ENCODE results near the gene MAGEF1.

Gene MAGEF1

DNA sequence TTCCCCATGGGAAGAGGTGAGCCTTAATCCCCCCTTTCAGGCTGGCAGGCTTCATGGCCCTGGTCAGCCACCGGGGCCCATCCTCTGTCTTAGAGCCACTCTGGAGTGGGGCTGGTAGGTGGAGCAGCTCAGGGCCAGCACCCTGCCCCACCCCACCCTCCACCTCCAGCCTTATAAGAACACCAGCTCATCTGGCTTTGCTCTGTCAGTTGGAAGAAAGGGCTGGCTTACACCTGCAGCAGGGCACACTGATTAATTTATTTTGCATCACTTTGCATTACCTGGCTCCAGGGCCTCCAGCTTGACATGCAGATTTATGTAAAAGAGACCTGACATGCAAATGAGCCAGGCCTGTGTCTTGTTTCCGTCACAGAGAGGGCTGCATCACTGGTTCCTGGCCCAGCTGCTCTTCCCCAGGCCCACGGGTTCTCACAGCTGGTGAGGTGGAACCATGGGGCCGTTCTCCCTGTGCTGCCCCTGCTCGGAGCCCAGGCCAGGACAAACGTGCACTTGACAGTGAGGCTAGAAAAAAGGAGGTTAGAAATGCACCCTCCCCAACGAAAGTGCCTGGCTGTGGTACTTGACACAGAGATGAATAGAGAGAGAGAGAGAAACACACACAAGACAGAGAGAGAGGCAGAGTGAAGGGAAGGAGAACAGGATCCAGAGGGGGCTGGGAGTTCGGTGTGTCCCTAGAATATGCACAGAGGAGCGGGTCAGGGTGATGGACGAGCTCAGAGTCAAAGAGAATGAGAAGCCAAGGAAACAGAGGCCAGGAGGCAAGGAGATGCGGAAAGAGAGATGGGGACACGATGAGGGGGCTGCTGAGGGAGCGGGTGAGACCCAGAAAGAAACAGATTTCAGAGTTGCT is 44.5 kb upstream of the MAGEF1 start:
- TF ChIP-seq, protein P1, sequence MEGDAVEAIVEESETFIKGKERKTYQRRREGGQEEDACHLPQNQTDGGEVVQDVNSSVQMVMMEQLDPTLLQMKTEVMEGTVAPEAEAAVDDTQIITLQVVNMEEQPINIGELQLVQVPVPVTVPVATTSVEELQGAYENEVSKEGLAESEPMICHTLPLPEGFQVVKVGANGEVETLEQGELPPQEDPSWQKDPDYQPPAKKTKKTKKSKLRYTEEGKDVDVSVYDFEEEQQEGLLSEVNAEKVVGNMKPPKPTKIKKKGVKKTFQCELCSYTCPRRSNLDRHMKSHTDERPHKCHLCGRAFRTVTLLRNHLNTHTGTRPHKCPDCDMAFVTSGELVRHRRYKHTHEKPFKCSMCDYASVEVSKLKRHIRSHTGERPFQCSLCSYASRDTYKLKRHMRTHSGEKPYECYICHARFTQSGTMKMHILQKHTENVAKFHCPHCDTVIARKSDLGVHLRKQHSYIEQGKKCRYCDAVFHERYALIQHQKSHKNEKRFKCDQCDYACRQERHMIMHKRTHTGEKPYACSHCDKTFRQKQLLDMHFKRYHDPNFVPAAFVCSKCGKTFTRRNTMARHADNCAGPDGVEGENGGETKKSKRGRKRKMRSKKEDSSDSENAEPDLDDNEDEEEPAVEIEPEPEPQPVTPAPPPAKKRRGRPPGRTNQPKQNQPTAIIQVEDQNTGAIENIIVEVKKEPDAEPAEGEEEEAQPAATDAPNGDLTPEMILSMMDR (IDR thresholded peaks at IDR 0.05): no peak

DNA sequence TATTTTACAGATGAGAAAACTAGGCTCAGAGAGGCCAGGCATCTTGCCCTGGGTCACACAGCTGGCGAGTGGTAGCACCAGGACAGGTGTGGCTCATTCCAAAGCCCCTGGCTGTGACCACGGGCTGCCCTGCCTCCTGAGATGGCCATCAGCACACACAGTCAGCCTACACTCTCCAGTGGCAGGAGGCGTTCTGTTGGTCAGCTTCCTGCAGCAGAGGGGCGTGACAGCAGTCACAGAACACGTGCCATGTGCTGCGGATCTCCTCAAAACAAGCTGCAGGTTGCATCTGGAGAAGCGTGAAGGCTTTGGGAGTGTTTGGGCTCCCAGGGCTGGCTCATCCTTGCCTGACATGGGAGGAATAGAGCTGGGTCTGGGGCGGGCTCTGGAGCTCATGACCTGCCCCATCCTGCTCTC is 43.5 kb upstream of the MAGEF1 start:
- TF ChIP-seq, protein P1 (IDR thresholded peaks at IDR 0.05): no peak

DNA sequence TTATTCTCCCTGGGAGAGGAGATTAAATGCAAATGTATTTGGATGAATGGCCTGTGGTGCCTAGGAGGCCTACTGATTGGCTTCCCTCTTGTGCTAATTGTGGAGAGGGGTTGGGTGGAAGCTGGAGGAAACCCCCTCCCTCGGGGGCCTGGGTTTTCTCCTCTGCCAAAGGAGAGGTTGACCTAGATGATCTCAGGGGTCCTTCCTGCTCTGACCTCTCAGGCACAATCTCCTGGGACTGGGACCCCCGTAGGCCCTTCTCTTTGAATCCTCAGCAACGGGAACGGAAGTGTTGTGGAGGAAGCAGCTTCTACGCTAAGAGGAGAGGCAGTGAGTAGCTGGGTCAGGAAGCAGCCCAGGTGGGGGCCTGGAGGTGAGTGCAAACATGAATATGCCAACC is 40.5 kb upstream of the MAGEF1 start:
- TF ChIP-seq, protein P1 (IDR thresholded peaks at IDR 0.05): no peak

DNA sequence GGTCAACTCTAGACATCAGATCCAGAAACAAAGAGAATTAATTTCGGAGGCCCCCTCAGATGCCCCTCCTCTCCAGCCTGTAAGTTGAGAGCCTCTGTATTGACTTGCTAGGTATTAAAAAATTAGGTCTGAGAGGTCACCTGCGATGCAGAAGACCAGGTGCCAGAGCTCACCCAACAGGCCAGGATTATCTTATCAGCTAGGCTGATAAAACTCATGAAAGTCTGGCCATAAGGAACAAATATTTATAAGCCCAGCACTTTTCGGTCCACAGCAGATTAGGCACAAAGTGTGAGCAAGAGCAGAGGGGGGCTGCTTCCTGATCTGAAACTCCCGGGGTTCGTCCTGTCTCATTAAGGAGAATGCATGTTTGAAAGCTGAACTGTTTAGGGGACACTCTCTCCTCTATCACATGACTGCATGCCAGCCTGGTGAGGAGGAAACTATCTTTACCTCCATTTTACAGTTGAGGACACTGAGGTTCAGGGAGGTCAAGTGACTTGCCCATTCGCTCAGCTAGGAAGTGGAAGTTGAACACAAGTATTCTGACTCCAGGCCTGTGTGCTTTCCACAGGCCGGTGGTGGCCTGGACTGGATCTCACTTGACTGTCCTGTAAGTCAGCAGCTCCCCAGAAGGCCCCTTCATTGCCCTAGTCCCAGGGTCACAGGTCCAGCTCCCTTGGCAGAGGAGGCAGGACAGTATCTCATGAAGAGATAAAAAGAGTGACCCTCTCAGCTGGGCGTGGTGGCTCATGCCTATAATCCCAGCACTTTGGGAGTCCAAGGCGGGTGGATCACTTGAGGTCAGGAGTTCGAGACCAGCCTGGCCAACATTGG is 39.6 kb upstream of the MAGEF1 start:
- TF ChIP-seq, protein P1 (IDR thresholded peaks at IDR 0.05): no peak

DNA sequence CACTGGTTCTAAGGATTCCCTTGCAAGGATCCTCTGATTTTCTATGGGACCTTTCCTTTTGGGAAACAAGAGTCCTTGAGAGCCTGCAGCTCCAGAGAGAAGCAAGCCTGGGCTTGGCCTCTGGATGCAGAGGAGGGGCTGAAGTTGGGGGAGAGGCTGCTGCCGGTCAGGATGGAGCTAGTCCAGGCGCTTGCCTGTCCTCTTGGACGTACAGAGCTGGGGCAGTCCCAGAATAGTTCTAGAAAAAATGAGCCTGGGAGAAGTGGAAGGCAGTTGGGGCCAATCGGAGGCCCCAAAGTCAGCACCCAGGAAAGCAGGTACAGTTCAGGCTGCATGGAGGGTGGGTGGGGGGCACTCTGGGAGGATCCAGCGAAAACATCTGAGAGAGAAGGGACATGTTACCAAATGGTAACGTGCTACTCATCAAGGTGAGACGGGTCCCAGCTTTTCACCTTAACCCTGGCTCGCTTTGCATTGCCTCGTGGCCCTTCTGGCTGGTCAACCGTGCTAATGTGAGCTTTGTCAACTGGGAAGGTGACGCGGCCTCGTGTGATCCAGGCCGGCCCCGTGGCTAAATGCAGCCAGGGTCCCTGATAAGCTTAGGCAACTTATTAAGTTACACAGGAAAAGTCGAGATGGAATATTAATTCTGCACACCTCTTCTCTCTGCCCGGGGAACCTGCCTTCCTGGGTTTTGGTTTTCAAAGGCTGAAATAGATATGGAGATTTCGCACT is 38.7 kb upstream of the MAGEF1 start:
- TF ChIP-seq, protein P1 (IDR thresholded peaks at IDR 0.05): no peak

DNA sequence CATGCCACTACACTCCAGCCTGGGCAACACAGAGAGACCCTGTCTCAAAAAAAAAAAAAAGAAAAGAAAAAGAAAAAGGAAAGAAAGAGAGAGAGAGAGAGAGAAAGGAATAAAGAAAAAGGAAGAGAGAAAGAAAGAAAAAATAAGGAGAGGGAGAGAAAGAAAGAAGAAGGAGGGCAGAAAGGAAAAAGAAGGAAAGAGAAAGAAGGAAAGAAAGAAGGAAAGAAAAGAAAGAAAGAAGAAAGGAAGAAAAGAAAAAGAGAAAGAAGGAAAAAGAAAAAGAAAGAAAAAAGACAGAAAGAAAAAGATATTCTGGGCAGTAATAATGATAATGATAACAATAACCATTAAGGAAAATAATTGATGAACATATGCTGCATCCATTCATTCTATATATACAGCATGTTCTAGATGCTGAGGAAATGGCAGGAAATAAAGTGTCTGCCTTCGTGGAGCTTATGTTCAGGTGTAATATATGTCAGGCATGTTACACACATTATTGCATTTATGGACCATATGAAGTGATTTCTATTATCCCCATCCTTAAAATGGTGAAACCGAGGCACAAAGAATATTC is 37.4 kb upstream of the MAGEF1 start:
- TF ChIP-seq, protein P1 (IDR thresholded peaks at IDR 0.05): no peak
